GM10248 (cell line): ENCODE data around the gene TAL2.

ENCODE experiments used
- CTCF ChIA-PET: fragments of 300-600 bp; sonication (Branson Sonifier 250); formaldehyde crosslinking; extraction: SDS; loops from one replicate; lab custom pipeline; 2021; ENCODE audit warnings: antibody characterized with exemption; lab: Yijun Ruan, JAX
- POLR2A ChIA-PET: fragments of 350-650 bp; sonication (Branson Sonifier 250); formaldehyde crosslinking; extraction: SDS; loops from one replicate; lab custom pipeline; 2020; ENCODE audit warnings: antibody characterized with exemption; lab: Yijun Ruan, JAX
- DNase-seq: peaks from one replicate; pipeline ENCODE4 v3.0.0; 2012; ENCODE audit errors: extremely low spot score
- CTCF ChIP-seq: IDR thresholded peaks from 2 replicates; pipeline ENCODE4 v1.5.1; 2012; ENCODE audit warnings: mild to moderate bottlenecking, low read depth; ENCODE audit errors: extremely low read depth, missing control alignments, control extremely low read depth

TAL2 gene

GRCh38 chr9:105710638-105711037 lies 48.4 kb downstream of the TAL2 start:
- DNase-seq = no peak
- ChIA-PET CTCF (interaction anchor here (1.3 kb wide), 1 partner anchor 22 kb away, joined by 5 read pairs; no protein-coding TSS in a partner anchor), POLR2A (no interaction called here)
- TF ChIP-seq CTCF = no peak

- TF ChIP-seq CTCF = no peak
- DNase-seq = no peak
- ChIA-PET CTCF (interaction anchor here (1.3 to 2.3 kb wide), 3 partner anchors 9 to 24 kb away, joined by 4 to 7 read pairs (median 5); no protein-coding TSS in a partner anchor), POLR2A (no interaction called here)
These were observed 49.6 kb downstream of the TAL2 start for GRCh38 chr9:105711867-105712266.

- DNase-seq = no peak
- no peak for TF ChIP-seq CTCF
- ChIA-PET POLR2A (no interaction called here), CTCF (interaction anchor here (1.5 to 2.3 kb wide), 2 partner anchors 8 to 22 kb away, joined by 4 to 7 read pairs; no protein-coding TSS in a partner anchor)
These were observed 50.0 kb downstream of the TAL2 start for GRCh38 chr9:105712297-105712696.
